Large intestine (tissue), 3 donors: ENCODE measurements around the gene UBE2I. TPM values are rescaled to one million over a fixed set of nuclear protein-coding genes. Genes with fewer than 3 reads are reported as not detected.

Experiments
- DNase-seq, 2 donors: peaks; one replicate each; pipeline versions ENCODE4 v3.0.0 to v3.0.0-alpha.2; 2013
- H3K27ac ChIP-seq: one replicate; pipeline ENCODE4 v1.5.1; 2013; ENCODE audit warnings: low read length
- H3K27me3 ChIP-seq: 2 replicates; pipeline ENCODE4 v1.6.1; 2013; ENCODE audit warnings: low read length; ENCODE audit not compliant: control insufficient read depth, insufficient read depth
- H3K36me3 ChIP-seq: 2 replicates; pipeline ENCODE4 v1.6.1; 2013; ENCODE audit warnings: low read length; ENCODE audit not compliant: control insufficient read depth, insufficient read depth
- H3K4me1 ChIP-seq: one replicate; pipeline ENCODE4 v1.6.1; 2013; ENCODE audit warnings: low read length; ENCODE audit not compliant: control insufficient read depth, insufficient read depth
- H3K4me3 ChIP-seq: one replicate; pipeline ENCODE4 v1.5.1; 2013; ENCODE audit warnings: low read length
- H3K9me3 ChIP-seq: one replicate; pipeline ENCODE4 v1.6.1; 2013; ENCODE audit warnings: mild to moderate bottlenecking, low read depth, low read length, moderate library complexity; ENCODE audit not compliant: control insufficient read depth
- WGBS: methylation state at CpG from one replicate; pipeline ENCODE4 v1.1.5; 2013; ENCODE audit warnings: low lambda C conversion rate; ENCODE audit not compliant: insufficient coverage; 5-methylcytosine and 5-hydroxymethylcytosine counted together
- polyA plus RNA-seq: library from polyadenylated mRNA; unstranded; fragments of 120-200 nt; gene quantifications from one replicate; pipeline ENCODE4 v1.2.1, GENCODE V29; 2013

UBE2I gene
- polyA plus RNA-seq, 1 donor = 130 TPM

GRCh38 chr16:1375298-1375640, 65.8 kb downstream of the UBE2I start:
- no peak for DNase-seq
- no peaks in the 10 kb centered on the region for H3K27me3 ChIP-seq
- H3K4me1 ChIP-seq = peaks cover 8% of the 10 kb centered on the region
- WGBS = no CpG with 5 or more reads among the region's 24 CpGs
- peaks cover 32% of the 10 kb centered on the region for H3K36me3 ChIP-seq
- H3K4me3 ChIP-seq = no peak overlapping the region
- H3K9me3 ChIP-seq = peaks cover 6% of the 10 kb centered on the region
- no peak overlapping the region for H3K27ac ChIP-seq

GRCh38 chr16:1375741-1376410, 66.4 kb downstream of the UBE2I start:
- Histone ChIP-seq H3K4me3 (no peak overlapping the region), H3K27ac (no peak overlapping the region), H3K36me3 (peaks cover 29% of the 10 kb centered on the region), H3K4me1 (peaks cover 8% of the 10 kb centered on the region), H3K27me3 (no peaks in the 10 kb centered on the region), H3K9me3 (peaks cover 6% of the 10 kb centered on the region)
- no peak for DNase-seq
- no CpG with 5 or more reads among the region's 19 CpGs for WGBS

Other genes starting within 250 kb of the UBE2I start
- 1.2 TPM for gene SSTR5, start 236.9 kb upstream of the UBE2I start, polyA plus RNA-seq
- 0.03 TPM for gene C1QTNF8, start 213.4 kb upstream of the UBE2I start, polyA plus RNA-seq
- gene CACNA1H, start 156.5 kb upstream of the UBE2I start, polyA plus RNA-seq = 9.8 TPM
- 25.4 TPM for gene TPSG1, start 84.4 kb upstream of the UBE2I start, polyA plus RNA-seq
- 0.34 TPM for gene TPSB2, start 79.5 kb upstream of the UBE2I start, polyA plus RNA-seq
- 0.30 TPM for gene TPSAB1, start 68.9 kb upstream of the UBE2I start, polyA plus RNA-seq
- gene TPSD1, start 53.6 kb upstream of the UBE2I start, polyA plus RNA-seq = 0.06 TPM
- gene BAIAP3, start 24.0 kb downstream of the UBE2I start, polyA plus RNA-seq = 8.1 TPM
- 40.0 TPM for gene TSR3, start 42.2 kb downstream of the UBE2I start, polyA plus RNA-seq
- gene GNPTG, start 42.3 kb downstream of the UBE2I start, polyA plus RNA-seq = 68.3 TPM
- 21.9 TPM for gene UNKL, start 105.1 kb downstream of the UBE2I start, polyA plus RNA-seq
- 18.5 TPM for gene UQCC4, start 111.1 kb downstream of the UBE2I start, polyA plus RNA-seq
- 1.3 TPM for gene PERCC1, start 121.4 kb downstream of the UBE2I start, polyA plus RNA-seq
- 2.9 TPM for gene CCDC154, start 134.9 kb downstream of the UBE2I start, polyA plus RNA-seq
- gene CLCN7, start 165.4 kb downstream of the UBE2I start, polyA plus RNA-seq = 93.6 TPM
- gene PTX4, start 179.3 kb downstream of the UBE2I start, polyA plus RNA-seq = 0.19 TPM
- 50.1 TPM for gene TELO2, start 183.7 kb downstream of the UBE2I start, polyA plus RNA-seq
- 9.4 TPM for gene TMEM204, start 224.0 kb downstream of the UBE2I start, polyA plus RNA-seq